Stomach (tissue), 4 donors: ENCODE measurements around the gene SPRR2G.

Experiments
- POLR2A ChIP-seq, 4 donors: fragments of 450-650 bp; IDR thresholded peaks; one replicate each; pipeline ENCODE4 v1.6.1; 2016; ENCODE audit warnings: antibody characterized with exemption in 4 of 4, control low read depth in 2 of 4, mild to moderate bottlenecking in 1 of 4, moderate library complexity in 1 of 4
- POLR2AphosphoS5 ChIP-seq, 3 donors: sonication (generic); formaldehyde crosslinking; IDR thresholded peaks; one replicate each; pipeline ENCODE4 v1.6.1; 2016; ENCODE audit warnings: antibody characterized with exemption in 3 of 3
- TF ChIP-seq, protein P1 (sequence below), 7 experiments: fragments of 450-650 bp in 4 of 7; fragments of 200-600 bp in 3 of 7; sonication (generic) in 3 of 7; IDR thresholded peaks; one replicate each; pipeline ENCODE4 v1.5.1; 2016 to 2019; ENCODE audit warnings: antibody characterized with exemption in 7 of 7, control low read depth in 2 of 7, mild to moderate bottlenecking in 1 of 7

- TF ChIP-seq, protein P1, sequence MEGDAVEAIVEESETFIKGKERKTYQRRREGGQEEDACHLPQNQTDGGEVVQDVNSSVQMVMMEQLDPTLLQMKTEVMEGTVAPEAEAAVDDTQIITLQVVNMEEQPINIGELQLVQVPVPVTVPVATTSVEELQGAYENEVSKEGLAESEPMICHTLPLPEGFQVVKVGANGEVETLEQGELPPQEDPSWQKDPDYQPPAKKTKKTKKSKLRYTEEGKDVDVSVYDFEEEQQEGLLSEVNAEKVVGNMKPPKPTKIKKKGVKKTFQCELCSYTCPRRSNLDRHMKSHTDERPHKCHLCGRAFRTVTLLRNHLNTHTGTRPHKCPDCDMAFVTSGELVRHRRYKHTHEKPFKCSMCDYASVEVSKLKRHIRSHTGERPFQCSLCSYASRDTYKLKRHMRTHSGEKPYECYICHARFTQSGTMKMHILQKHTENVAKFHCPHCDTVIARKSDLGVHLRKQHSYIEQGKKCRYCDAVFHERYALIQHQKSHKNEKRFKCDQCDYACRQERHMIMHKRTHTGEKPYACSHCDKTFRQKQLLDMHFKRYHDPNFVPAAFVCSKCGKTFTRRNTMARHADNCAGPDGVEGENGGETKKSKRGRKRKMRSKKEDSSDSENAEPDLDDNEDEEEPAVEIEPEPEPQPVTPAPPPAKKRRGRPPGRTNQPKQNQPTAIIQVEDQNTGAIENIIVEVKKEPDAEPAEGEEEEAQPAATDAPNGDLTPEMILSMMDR (IDR thresholded peaks at IDR 0.05): no peak
- TF ChIP-seq POLR2A (IDR thresholded peaks at IDR 0.05) (no peak), POLR2AphosphoS5 (IDR thresholded peaks at IDR 0.05) (no peak)
Measured at GRCh38 chr1:153168686-153169085, 18.0 kb upstream of the SPRR2G start.
